Prostate gland (tissue), 2 donors: ENCODE data around the gene ZHX3. TPM values are rescaled to one million over a fixed set of nuclear protein-coding genes. Genes with fewer than 3 reads are reported as not detected.

ENCODE experiments used
- DNase-seq: peaks from one replicate; pipeline ENCODE4 v3.0.0-alpha.2; 2019; ENCODE audit warnings: low spot score
- H3K27ac ChIP-seq, 2 donors: fragments of 200-600 bp; sonication (generic); 2 replicates each; pipeline ENCODE4 v1.5.1; 2017 to 2019
- H3K27me3 ChIP-seq: fragments of 200-600 bp; sonication (generic); replicated peaks from 2 replicates; pipeline ENCODE4 v1.5.1; 2019; ENCODE audit not compliant: insufficient read depth
- H3K36me3 ChIP-seq, 2 donors: fragments of 200-600 bp; sonication (generic); 1 replicate in 1 of 2; 2 replicates in 1 of 2; pipeline versions ENCODE4 v1.5.1 to v1.8.1; 2017 to 2019
- H3K4me1 ChIP-seq: fragments of 200-600 bp; sonication (generic); replicated peaks from 2 replicates; pipeline ENCODE4 v1.5.1; 2019
- H3K4me3 ChIP-seq, 2 donors: fragments of 200-600 bp; sonication (generic); 2 replicates each; pipeline ENCODE4 v1.5.1; 2017 to 2019
- H3K9me3 ChIP-seq: fragments of 200-600 bp; sonication (generic); 2 replicates; pipeline ENCODE4 v1.5.1; 2017
- CTCF ChIP-seq, 4 experiments: fragments of 200-600 bp in 2 of 4; fragments of 450-650 bp in 2 of 4; sonication (generic) in 2 of 4; IDR thresholded peaks; 1 replicate in 3 of 4; 2 replicates in 1 of 4; pipeline ENCODE4 v1.5.1; 2016 to 2019; ENCODE audit warnings: antibody characterized with exemption in 4 of 4, mild to moderate bottlenecking in 2 of 4, moderate library complexity in 2 of 4
- POLR2A ChIP-seq: fragments of 450-650 bp; IDR thresholded peaks from one replicate; pipeline ENCODE4 v1.6.1; 2016; ENCODE audit warnings: antibody characterized with exemption, mild to moderate bottlenecking
- POLR2AphosphoS5 ChIP-seq: sonication (generic); formaldehyde crosslinking; IDR thresholded peaks from one replicate; pipeline ENCODE4 v1.6.1; 2017; ENCODE audit warnings: antibody characterized with exemption
- WGBS: methylation state at CpG from one replicate; pipeline ENCODE4 v1.1.5; 2018; 5-methylcytosine and 5-hydroxymethylcytosine counted together
- intact Hi-C: fragments of 100-400 bp; cut with DNase I; formaldehyde crosslinking; loops from one replicate; pipeline ENCODE4 v1.14.2; 2022
- total RNA-seq, 2 donors: library from RNA; depleted of rRNA; stranded (reverse); fragments of >200 nt; gene quantifications; one replicate each; pipeline ENCODE4 v1.1.0, GENCODE V29; 2016

Gene ZHX3
- total RNA-seq, 2 donors from 2014 or later = 24.9 to 42.6 TPM

GRCh38 chr20:41204304-41205265, 112.9 kb downstream of the ZHX3 start:
- Histone ChIP-seq H3K27ac (no peak overlapping the region), H3K4me3 (no peak overlapping the region), H3K4me1 (no peaks in the 10 kb centered on the region), H3K9me3 (no peaks in the 10 kb centered on the region), H3K27me3 (no peaks in the 10 kb centered on the region), H3K36me3 (no peaks in the 10 kb centered on the region)
- intact Hi-C loops = no loop called here
- TF ChIP-seq CTCF (IDR thresholded peaks at IDR 0.05) (no peak), POLR2AphosphoS5 (no peak), POLR2A (no peak)
- 93% methylated on average over 8 of the region's 8 CpGs for WGBS
- no peak for DNase-seq

GRCh38 chr20:41203660-41204059, 113.9 kb downstream of the ZHX3 start:
- Histone ChIP-seq H3K4me3 (no peak overlapping the region), H3K36me3 (no peaks in the 10 kb centered on the region), H3K9me3 (no peaks in the 10 kb centered on the region), H3K27me3 (no peaks in the 10 kb centered on the region), H3K27ac (no peak overlapping the region), H3K4me1 (no peaks in the 10 kb centered on the region)
- WGBS = 94% methylated on average over 9 of the region's 9 CpGs
- intact Hi-C loops = no loop called here
- DNase-seq = no peak
- TF ChIP-seq POLR2A = no peak
- no peak for TF ChIP-seq POLR2AphosphoS5

GRCh38 chr20:41202426-41202825, 115.1 kb downstream of the ZHX3 start:
- 95% methylated on average over 10 of the region's 10 CpGs for WGBS
- Histone ChIP-seq H3K27ac (no peak overlapping the region), H3K27me3 (no peaks in the 10 kb centered on the region), H3K4me1 (no peaks in the 10 kb centered on the region), H3K9me3 (no peaks in the 10 kb centered on the region), H3K36me3 (no peaks in the 10 kb centered on the region), H3K4me3 (no peak overlapping the region)
- DNase-seq = no peak
- intact Hi-C loops = no loop called here
- TF ChIP-seq POLR2A = no peak
- no peak for TF ChIP-seq CTCF (IDR thresholded peaks at IDR 0.05)
- no peak for TF ChIP-seq POLR2AphosphoS5

- no peak for TF ChIP-seq CTCF (IDR thresholded peaks at IDR 0.05)
- TF ChIP-seq POLR2AphosphoS5 = no peak
- no peak for TF ChIP-seq POLR2A
- no peaks in the 10 kb centered on the region for H3K27me3 ChIP-seq
- intact Hi-C loops = no loop called here
- H3K9me3 ChIP-seq = no peaks in the 10 kb centered on the region
- H3K36me3 ChIP-seq = no peaks in the 10 kb centered on the region
- 91% methylated on average over 8 of the region's 8 CpGs for WGBS
- H3K4me3 ChIP-seq = no peak overlapping the region
- DNase-seq = no peak
- H3K27ac ChIP-seq = no peak overlapping the region
- H3K4me1 ChIP-seq = no peaks in the 10 kb centered on the region
These were observed 115.8 kb downstream of the ZHX3 start for GRCh38 chr20:41201760-41202159.

GRCh38 chr20:41200446-41201202, 116.9 kb downstream of the ZHX3 start:
- intact Hi-C loops = no loop called here
- no peak for DNase-seq
- H3K27me3 ChIP-seq = no peaks in the 10 kb centered on the region
- no peak overlapping the region for H3K4me3 ChIP-seq
- no peak for TF ChIP-seq POLR2A
- no peak for TF ChIP-seq CTCF (IDR thresholded peaks at IDR 0.05)
- TF ChIP-seq POLR2AphosphoS5 = no peak
- H3K4me1 ChIP-seq = no peaks in the 10 kb centered on the region
- H3K9me3 ChIP-seq = no peaks in the 10 kb centered on the region
- H3K36me3 ChIP-seq = no peaks in the 10 kb centered on the region
- H3K27ac ChIP-seq = no peak overlapping the region
- WGBS = 91% methylated on average over 3 of the region's 3 CpGs
